IMR-90 (cell line): ENCODE measurements around the gene KLF17. TPM values are rescaled to one million over a fixed set of nuclear protein-coding genes. Genes with fewer than 3 reads are reported as not detected.

Experiments
- ATAC-seq: fragments of 200-7000 bp; cut with Tn5 transposase; 2 replicates; pipeline ENCODE4 v1.9.1; 2020; ENCODE audit warnings: low read depth, mild to moderate bottlenecking, moderate library complexity
- BruUV-seq: library from RNA; stranded (reverse); fragments of 400-500 nt; replicated peaks from 2 replicates; lab custom pipeline; 2021; lab: Mats Ljungman, UMichigan
- CTCF ChIA-PET: fragments of 300-600 bp; formaldehyde crosslinking; extraction: SDS; loops from one replicate; lab custom pipeline; 2021; ENCODE audit warnings: antibody characterized with exemption; lab: Yijun Ruan, JAX
- POLR2A ChIA-PET: fragments of 300-600 bp; sonication (Branson Sonifier 250); formaldehyde crosslinking; loops from one replicate; lab custom pipeline; 2022; ENCODE audit warnings: antibody characterized with exemption; ENCODE audit not compliant: unreplicated experiment; lab: Charles Lee
- DNase-seq: peaks from one replicate; pipeline ENCODE4 v3.0.0; 2013
- H2AFZ ChIP-seq: replicated peaks from 2 replicates; pipeline ENCODE3; 2013; ENCODE audit warnings: low read length, mild to moderate bottlenecking; ENCODE audit not compliant: poor library complexity
- H2AK5ac ChIP-seq: 2 replicates; pipeline ENCODE4 v1.6.1; 2013; ENCODE audit warnings: low read depth, low read length, inconsistent platforms
- H2AK9ac ChIP-seq: replicated peaks from 2 replicates; pipeline ENCODE3; 2013; ENCODE audit warnings: mild to moderate bottlenecking, low read depth, low read length, moderate library complexity; ENCODE audit not compliant: poor library complexity
- H2BK120ac ChIP-seq: 2 replicates; pipeline ENCODE4 v1.6.1; 2013; ENCODE audit warnings: low read depth, low read length, inconsistent platforms
- H2BK15ac ChIP-seq: 3 replicates; pipeline ENCODE4 v1.6.1; 2013; ENCODE audit warnings: low read depth, low read length, inconsistent platforms
- H2BK20ac ChIP-seq: 2 replicates; pipeline ENCODE4 v1.6.1; 2013; ENCODE audit warnings: low read depth, mild to moderate bottlenecking, inconsistent platforms, low read length, moderate library complexity
- H2BK5ac ChIP-seq: 2 replicates; pipeline ENCODE4 v1.6.1; 2013; ENCODE audit warnings: mild to moderate bottlenecking, low read depth, low read length, inconsistent platforms; ENCODE audit not compliant: poor library complexity, severe bottlenecking
- H3K14ac ChIP-seq: replicated peaks from 2 replicates; pipeline ENCODE4 v1.6.1; 2013; ENCODE audit warnings: low read depth, low read length, inconsistent platforms
- H3K18ac ChIP-seq: 2 replicates; pipeline ENCODE4 v1.6.1; 2013; ENCODE audit warnings: low read depth, low read length, control low read depth
- H3K23ac ChIP-seq: 2 replicates; pipeline ENCODE4 v1.6.1; 2013; ENCODE audit warnings: low read depth, low read length, inconsistent platforms
- H3K27ac ChIP-seq: 2 replicates; pipeline ENCODE4 v1.5.1; 2013; ENCODE audit warnings: mild to moderate bottlenecking, control low read depth, low read length; ENCODE audit not compliant: insufficient read depth
- H3K27me3 ChIP-seq: 2 replicates; pipeline ENCODE4 v1.6.1; 2013; ENCODE audit warnings: low read length; ENCODE audit not compliant: control insufficient read depth, insufficient read depth
- H3K36me3 ChIP-seq: 2 replicates; pipeline ENCODE4 v1.6.1; 2013; ENCODE audit warnings: low read length, mixed read lengths; ENCODE audit not compliant: control insufficient read depth, insufficient read depth
- H3K4ac ChIP-seq: 2 replicates; pipeline ENCODE4 v1.6.1; 2013; ENCODE audit warnings: low read depth, low read length, inconsistent platforms
- H3K4me1 ChIP-seq: 2 replicates; pipeline ENCODE4 v1.6.1; 2013; ENCODE audit warnings: low read length, mixed read lengths; ENCODE audit not compliant: control insufficient read depth, insufficient read depth
- H3K4me2 ChIP-seq: 2 replicates; pipeline ENCODE4 v1.6.1; 2013; ENCODE audit warnings: low read depth, mild to moderate bottlenecking, control low read depth, low read length, moderate library complexity
- H3K4me3 ChIP-seq: 2 replicates; pipeline ENCODE4 v1.5.1; 2013; ENCODE audit warnings: low read depth, mild to moderate bottlenecking, control low read depth, low read length, moderate library complexity; ENCODE audit not compliant: insufficient read depth
- H3K56ac ChIP-seq: 2 replicates; pipeline ENCODE4 v1.6.1; 2013; ENCODE audit warnings: low read length, inconsistent platforms; ENCODE audit not compliant: insufficient read depth; ENCODE audit errors: extremely low read depth
- H3K79me1 ChIP-seq, 2 experiments: 2 replicates each; pipeline ENCODE4 v1.6.1; 2013; ENCODE audit warnings: low read length in 2 of 2, inconsistent platforms in 1 of 2, low read depth in 1 of 2
- H3K9ac ChIP-seq: 2 replicates; pipeline ENCODE4 v1.6.1; 2013; ENCODE audit warnings: low read depth, low read length, control low read depth
- H3K9me1 ChIP-seq: 2 replicates; pipeline ENCODE4 v1.6.1; 2013; ENCODE audit warnings: low read length, inconsistent platforms; ENCODE audit not compliant: insufficient read depth
- H3K9me3 ChIP-seq: 2 replicates; pipeline ENCODE4 v1.6.1; 2013; ENCODE audit warnings: low read length; ENCODE audit not compliant: control insufficient read depth, insufficient read depth
- H4K20me1 ChIP-seq: 2 replicates; pipeline ENCODE4 v1.6.1; 2013; ENCODE audit warnings: low read length, inconsistent platforms; ENCODE audit not compliant: insufficient read depth
- H4K5ac ChIP-seq: 2 replicates; pipeline ENCODE4 v1.6.1; 2013; ENCODE audit warnings: mild to moderate bottlenecking, low read depth, low read length, control low read depth
- H4K8ac ChIP-seq, 2 experiments: 2 replicates each; pipeline ENCODE4 v1.6.1; 2013; ENCODE audit warnings: low read depth in 2 of 2, low read length in 2 of 2, control low read depth in 1 of 2, inconsistent platforms in 1 of 2
- H4K91ac ChIP-seq: 2 replicates; pipeline ENCODE4 v1.6.1; 2013; ENCODE audit warnings: low read depth, low read length, inconsistent platforms; ENCODE audit not compliant: insufficient read depth
- ELK1 ChIP-seq: fragments of 150-350 bp; IDR thresholded peaks from 2 replicates; pipeline ENCODE4 v1.6.1; 2016; ENCODE audit warnings: low read depth, mild to moderate bottlenecking, low read length, moderate library complexity, borderline replicate concordance
- RFX5 ChIP-seq: IDR thresholded peaks from 2 replicates; pipeline ENCODE4 v1.8.0; 2012; ENCODE audit warnings: low read depth, mild to moderate bottlenecking, low read length, moderate library complexity
- WGBS, 2 experiments: methylation state at CpG; one replicate each; pipeline versions ENCODE4 v1.1.5 to v1.1.7; 2013; ENCODE audit warnings: missing lambda C conversion rate in 2 of 2; ENCODE audit not compliant: insufficient read length in 1 of 2; ENCODE audit errors: extremely low coverage in 2 of 2; 5-methylcytosine and 5-hydroxymethylcytosine counted together
- dilution Hi-C: fragments of 300-500 bp; cut with HindIII; formaldehyde crosslinking; loops from one replicate; pipeline ENCODE4 v1.14.3; 2018; ENCODE audit warnings: low sequenced_read_pairs; ENCODE audit not compliant: unreplicated experiment
- in situ Hi-C: fragments of 300-500 bp; cut with MboI; formaldehyde crosslinking; loops from 3 replicates; pipeline ENCODE4 v1.14.3; 2019; ENCODE audit warnings: low sequenced_read_pairs, inconsistent platforms, mixed read lengths
- intact Hi-C: fragments of 100-400 bp; cut with micrococcal nuclease; formaldehyde crosslinking; loops from 2 replicates; pipeline ENCODE4 v1.10.0; 2022
- polyA plus RNA-seq, 3 experiments: library from polyadenylated mRNA; depleted of rRNA; stranded (reverse); fragments of >200 nt; gene quantifications; 2 replicates each; pipeline ENCODE4 v1.2.3, GENCODE V29; 2012; ENCODE audit warnings: low replicate concordance in 1 of 3
- total RNA-seq: library from RNA; depleted of rRNA; stranded (reverse); fragments of >200 nt; gene quantifications from 2 replicates; pipeline ENCODE4 v1.2.3, GENCODE V29; 2012

The KLF17 gene
- total and polyA plus RNA-seq, 2 of the 4 experiments (the other 2 are of a cell fraction): 0.17 to 0.36 TPM

GRCh38 chr1:44105810-44106209, 12.8 kb upstream of the KLF17 start:
- Histone ChIP-seq H3K56ac (no peak overlapping the region), H2AK5ac (no peak overlapping the region), H2BK20ac (no peak overlapping the region), H4K5ac (no peak overlapping the region), H3K36me3 (no peaks in the 10 kb centered on the region), H3K4ac (no peak overlapping the region), H3K9me3 (no peaks in the 10 kb centered on the region), H2BK15ac (no peak overlapping the region), H3K27ac (no peak overlapping the region), H3K27me3 (no peaks in the 10 kb centered on the region; the same call in 1 of the 2 replicates), H3K9me1 (no peaks in the 10 kb centered on the region), H3K18ac (no peak overlapping the region), H3K4me1 (no peaks in the 10 kb centered on the region), H2BK120ac (no peak overlapping the region), H2BK5ac (no peak overlapping the region), H3K4me3 (no peak overlapping the region), H2AFZ (no peak overlapping the region), H3K4me2 (no peak overlapping the region), H3K14ac (no peak overlapping the region), H4K20me1 (no peaks in the 10 kb centered on the region), H3K79me1 (no peaks in the 10 kb centered on the region), H3K9ac (no peak overlapping the region), H2AK9ac (no peak overlapping the region), H4K91ac (no peak overlapping the region), H3K23ac (no peak overlapping the region), H4K8ac (no peak overlapping the region)
- 93% methylated on average over 3 of the region's 3 CpGs; no CpG with 5 or more reads in 1 of the 2 experiments for WGBS, 2 experiments
- TF ChIP-seq ELK1: no peak
- TF ChIP-seq RFX5: no peak
- DNase-seq: no peak
- in situ Hi-C loops (no loop called here), dilution Hi-C loops (no loop called here), intact Hi-C loops (loop anchor here (1.0 kb wide), 1 partner anchor 13 kb away; no protein-coding TSS in a partner anchor)
- ATAC-seq: no peak
- CTCF ChIA-PET: no interaction called here
- BruUV-seq: no TSS peak
- POLR2A ChIA-PET: no interaction called here
